C4-2B (cell line): Measurements from ENCODE around the gene MED13.

Experiments used
- ZFX ChIP-seq: fragments of 450-650 bp; IDR thresholded peaks from 2 replicates; pipeline ENCODE4 v1.6.1; 2017
- TF ChIP-seq, protein P1 (sequence below): fragments of 450-650 bp; conservative IDR thresholded peaks from 2 replicates; pipeline ENCODE4 v1.5.1; 2017; ENCODE audit warnings: mild to moderate bottlenecking

DNA sequence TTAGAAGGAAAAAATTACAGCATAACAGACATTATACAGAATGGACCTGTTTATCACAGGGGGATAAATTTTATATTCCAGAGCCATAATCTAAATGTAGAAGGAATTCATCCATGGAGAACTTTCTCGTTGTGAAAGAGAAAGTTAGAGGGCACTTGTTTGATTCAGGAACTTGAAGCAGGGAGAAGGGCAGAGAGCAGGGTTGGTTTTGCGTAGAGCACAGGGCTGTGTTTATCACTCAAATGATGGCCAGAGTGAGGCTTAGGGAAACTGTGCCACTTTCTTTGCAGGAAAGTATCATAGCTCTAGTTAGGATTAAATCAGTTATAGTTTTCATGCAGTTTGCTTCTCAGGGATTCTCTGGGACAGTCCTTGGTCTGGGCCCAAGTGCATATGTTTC, 29.1 kb upstream of the MED13 start:
- TF ChIP-seq, protein P1, sequence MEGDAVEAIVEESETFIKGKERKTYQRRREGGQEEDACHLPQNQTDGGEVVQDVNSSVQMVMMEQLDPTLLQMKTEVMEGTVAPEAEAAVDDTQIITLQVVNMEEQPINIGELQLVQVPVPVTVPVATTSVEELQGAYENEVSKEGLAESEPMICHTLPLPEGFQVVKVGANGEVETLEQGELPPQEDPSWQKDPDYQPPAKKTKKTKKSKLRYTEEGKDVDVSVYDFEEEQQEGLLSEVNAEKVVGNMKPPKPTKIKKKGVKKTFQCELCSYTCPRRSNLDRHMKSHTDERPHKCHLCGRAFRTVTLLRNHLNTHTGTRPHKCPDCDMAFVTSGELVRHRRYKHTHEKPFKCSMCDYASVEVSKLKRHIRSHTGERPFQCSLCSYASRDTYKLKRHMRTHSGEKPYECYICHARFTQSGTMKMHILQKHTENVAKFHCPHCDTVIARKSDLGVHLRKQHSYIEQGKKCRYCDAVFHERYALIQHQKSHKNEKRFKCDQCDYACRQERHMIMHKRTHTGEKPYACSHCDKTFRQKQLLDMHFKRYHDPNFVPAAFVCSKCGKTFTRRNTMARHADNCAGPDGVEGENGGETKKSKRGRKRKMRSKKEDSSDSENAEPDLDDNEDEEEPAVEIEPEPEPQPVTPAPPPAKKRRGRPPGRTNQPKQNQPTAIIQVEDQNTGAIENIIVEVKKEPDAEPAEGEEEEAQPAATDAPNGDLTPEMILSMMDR, result no peak
- TF ChIP-seq ZFX, result no peak
